ENCODE data around the gene CRISPLD2.
"Not testable (repeated sequence)": the region's sequence is repeated elsewhere in the genome, so short reads cannot be mapped to it uniquely, and the experiment has no call there.

Gene CRISPLD2

GRCh38 chr16:84937196-84938005 lies 117.6 kb downstream of the CRISPLD2 start:
- no peak for DNase-seq

- not testable (repeated sequence) for DNase-seq
Observed at GRCh38 chr16:84938616-84939015, 118.8 kb downstream of the CRISPLD2 start.

GRCh38 chr16:84940670-84941551 lies 121.1 kb downstream of the CRISPLD2 start:
- no peak for DNase-seq

GRCh38 chr16:84941921-84942320 lies 122.1 kb downstream of the CRISPLD2 start:
- no peak for DNase-seq

- no peak for DNase-seq
Observed at GRCh38 chr16:84942786-84943185, 123.0 kb downstream of the CRISPLD2 start.

GRCh38 chr16:84943620-84944019 lies 123.8 kb downstream of the CRISPLD2 start:
- DNase-seq, result no peak

- DNase-seq, result no peak
Observed at GRCh38 chr16:84947022-84947421, 127.2 kb downstream of the CRISPLD2 start.

- DNase-seq, result no peak
Observed at GRCh38 chr16:84947996-84948850, 128.4 kb downstream of the CRISPLD2 start.

- peak; percentile 21 for DNase-seq
Observed at GRCh38 chr16:84948851-84949610, 129.2 kb downstream of the CRISPLD2 start.

- DNase-seq, result no peak
Observed at GRCh38 chr16:84949772-84950436, 130.1 kb downstream of the CRISPLD2 start.

- DNase-seq, result peak; percentile 24
Observed at GRCh38 chr16:84950906-84951305, 131.1 kb downstream of the CRISPLD2 start.

GRCh38 chr16:84952335-84953189 lies 132.8 kb downstream of the CRISPLD2 start:
- DNase-seq, result peak; percentile 81

- DNase-seq, result no peak
Observed at GRCh38 chr16:84953190-84953746, 133.5 kb downstream of the CRISPLD2 start.

GRCh38 chr16:84955427-84955826 lies 135.6 kb downstream of the CRISPLD2 start:
- DNase-seq, result no peak

- DNase-seq, result no peak
Observed at GRCh38 chr16:84957192-84957591, 137.4 kb downstream of the CRISPLD2 start.

- DNase-seq, result no peak
Observed at GRCh38 chr16:84957792-84958191, 138.0 kb downstream of the CRISPLD2 start.

All from CD4-positive, alpha-beta T cell treated with Interleukin-17A for 1 hour (primary cell).